Measurements from ENCODE around the gene FAM240B.

DNA sequence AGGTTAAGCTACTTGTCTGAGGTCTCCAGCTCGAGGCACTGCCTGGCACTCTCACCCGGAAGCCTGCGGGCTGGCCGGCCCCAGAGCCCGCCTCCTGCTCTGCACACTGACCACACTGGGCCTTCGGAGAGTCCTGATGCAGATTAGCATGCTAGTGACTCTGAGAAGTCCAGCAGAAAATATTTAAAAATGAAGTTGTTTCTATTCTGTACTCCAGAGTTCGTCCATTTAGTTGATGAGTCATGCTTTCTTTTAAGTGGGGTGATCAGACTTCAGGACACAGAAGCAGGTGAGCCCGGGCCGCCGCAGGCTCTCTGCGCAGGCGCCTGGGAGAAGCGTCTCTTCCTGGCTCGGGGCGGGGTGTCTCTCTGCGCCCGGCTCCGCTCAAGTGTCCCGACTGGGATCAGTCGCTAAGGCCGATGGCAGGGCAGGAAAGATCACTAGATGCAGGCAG, 32.5 kb downstream of the FAM240B start:
- TF ChIP-seq, protein P1, sequence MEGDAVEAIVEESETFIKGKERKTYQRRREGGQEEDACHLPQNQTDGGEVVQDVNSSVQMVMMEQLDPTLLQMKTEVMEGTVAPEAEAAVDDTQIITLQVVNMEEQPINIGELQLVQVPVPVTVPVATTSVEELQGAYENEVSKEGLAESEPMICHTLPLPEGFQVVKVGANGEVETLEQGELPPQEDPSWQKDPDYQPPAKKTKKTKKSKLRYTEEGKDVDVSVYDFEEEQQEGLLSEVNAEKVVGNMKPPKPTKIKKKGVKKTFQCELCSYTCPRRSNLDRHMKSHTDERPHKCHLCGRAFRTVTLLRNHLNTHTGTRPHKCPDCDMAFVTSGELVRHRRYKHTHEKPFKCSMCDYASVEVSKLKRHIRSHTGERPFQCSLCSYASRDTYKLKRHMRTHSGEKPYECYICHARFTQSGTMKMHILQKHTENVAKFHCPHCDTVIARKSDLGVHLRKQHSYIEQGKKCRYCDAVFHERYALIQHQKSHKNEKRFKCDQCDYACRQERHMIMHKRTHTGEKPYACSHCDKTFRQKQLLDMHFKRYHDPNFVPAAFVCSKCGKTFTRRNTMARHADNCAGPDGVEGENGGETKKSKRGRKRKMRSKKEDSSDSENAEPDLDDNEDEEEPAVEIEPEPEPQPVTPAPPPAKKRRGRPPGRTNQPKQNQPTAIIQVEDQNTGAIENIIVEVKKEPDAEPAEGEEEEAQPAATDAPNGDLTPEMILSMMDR (IDR thresholded peaks at IDR 0.05; ENCODE audit: poor library complexity, severe bottlenecking) = no peak
- TF ChIP-seq EP300 (conservative IDR thresholded peaks at IDR 0.05; ENCODE audit: poor library complexity, severe bottlenecking) = no peak
- no peak for TF ChIP-seq POLR2AphosphoS5 (IDR thresholded peaks at IDR 0.05)
- no peak for TF ChIP-seq TAF1 (IDR thresholded peaks at IDR 0.05; ENCODE audit: low read depth)
- TF ChIP-seq RAD21 (conservative IDR thresholded peaks at IDR 0.05) = no peak

Measured in neural cell (in vitro differentiated cells).